Activated CD4-positive, alpha-beta T cell treated with anti-CD3 and anti-CD28 coated beads, Interleukin-2, amount 50 U/mL, for 1 hour (primary cell): ENCODE data around the gene KLF2.
"Not testable (repeated sequence)": the region's sequence is repeated elsewhere in the genome, so short reads cannot be mapped to it uniquely, and the experiment has no call there.

Source experiments
- DNase-seq: peaks from one replicate; pipeline ENCODE4 v3.0.0-alpha.2; 2020

The KLF2 gene

GRCh38 chr19:16324384-16325160 lies at the start of gene KLF2:
Gene KLF2 (plus strand): TSS chr19:16324826. CDS start chr19:16324924, 98 bp downstream.
- peak; percentile 95 for DNase-seq

- DNase-seq: no peak
These were observed 44.3 kb upstream of the KLF2 start for GRCh38 chr19:16280306-16280705.

- DNase-seq: no peak
These were observed 42.9 kb upstream of the KLF2 start for GRCh38 chr19:16281743-16282142.

- peak; percentile 56 for DNase-seq
These were observed 41.2 kb upstream of the KLF2 start for GRCh38 chr19:16283210-16284061.

GRCh38 chr19:16284505-16284904 lies 40.1 kb upstream of the KLF2 start:
- DNase-seq: no peak

- DNase-seq: not testable (repeated sequence)
These were observed 39.5 kb upstream of the KLF2 start for GRCh38 chr19:16285079-16285478.

GRCh38 chr19:16285769-16286498 lies 38.7 kb upstream of the KLF2 start:
- DNase-seq: no peak

GRCh38 chr19:16288544-16288943 lies 36.1 kb upstream of the KLF2 start:
- no peak for DNase-seq

GRCh38 chr19:16289594-16289993 lies 35.0 kb upstream of the KLF2 start:
- DNase-seq: no peak

- no peak for DNase-seq
These were observed 33.9 kb upstream of the KLF2 start for GRCh38 chr19:16290692-16291091.

GRCh38 chr19:16293118-16294091 lies 31.2 kb upstream of the KLF2 start:
- no peak for DNase-seq

GRCh38 chr19:16295057-16295456 lies 29.6 kb upstream of the KLF2 start:
- DNase-seq: no peak

- no peak for DNase-seq
These were observed 27.9 kb upstream of the KLF2 start for GRCh38 chr19:16296713-16297112.

GRCh38 chr19:16297575-16298178 lies 26.9 kb upstream of the KLF2 start:
- no peak for DNase-seq

- DNase-seq: no peak
These were observed 26.3 kb upstream of the KLF2 start for GRCh38 chr19:16298334-16298733.

- DNase-seq: no peak
These were observed 22.5 kb upstream of the KLF2 start for GRCh38 chr19:16301999-16302694.

- no peak for DNase-seq
These were observed 20.9 kb upstream of the KLF2 start for GRCh38 chr19:16303755-16304154.

GRCh38 chr19:16304511-16304910 lies 20.1 kb upstream of the KLF2 start:
- not testable (repeated sequence) for DNase-seq

GRCh38 chr19:16305060-16305459 lies 19.6 kb upstream of the KLF2 start:
- DNase-seq: not testable (repeated sequence)

- no peak for DNase-seq
These were observed 17.8 kb upstream of the KLF2 start for GRCh38 chr19:16306728-16307402.
